Natural killer cell treated with Interleukin-12 subunit alpha and Interleukin-12 subunit beta and Interleukin-15 and Interleukin-18, amount 100 ng/mL, for 72 hours (primary cell): ENCODE data around the gene TMEM52. TPM values are rescaled to one million over a fixed set of nuclear protein-coding genes. Genes with fewer than 3 reads are reported as not detected.

Source experiments
- ATAC-seq, 2 donors: fragments of 150-1000 bp; cut with Tn5 transposase in 1 of 2; sonication (Bioruptor Pico), chemical (Tn5 transposase) in 1 of 2; 2 replicates each; pipeline ENCODE4 v1.10.0; 2021
- DNase-seq: peaks from one replicate; pipeline ENCODE4 v3.0.0; 2022; ENCODE audit warnings: low spot score
- H3K27ac Mint-ChIP-seq, 2 donors: 1 replicate in 1 of 2; 2 replicates in 1 of 2; pipeline ENCODE4 v1.8.0; 2022; ENCODE audit warnings: mixed read lengths in 2 of 2, mild to moderate bottlenecking in 1 of 2, moderate library complexity in 1 of 2
- H3K27me3 Mint-ChIP-seq, 2 donors: 1 replicate in 1 of 2; 2 replicates in 1 of 2; pipeline ENCODE4 v1.8.0; 2022; ENCODE audit warnings: mixed read lengths in 2 of 2
- H3K36me3 Mint-ChIP-seq: one replicate; pipeline ENCODE4 v1.8.0; 2022; ENCODE audit warnings: mixed read lengths
- H3K4me1 Mint-ChIP-seq, 2 donors: 1 replicate in 1 of 2; 2 replicates in 1 of 2; pipeline ENCODE4 v1.8.0; 2022; ENCODE audit warnings: low read depth in 2 of 2, mixed read lengths in 2 of 2, mild to moderate bottlenecking in 1 of 2
- H3K4me3 Mint-ChIP-seq: one replicate; pipeline ENCODE4 v1.8.0; 2022; ENCODE audit warnings: mixed read lengths
- H3K9me3 Mint-ChIP-seq: 2 replicates; pipeline ENCODE4 v1.8.0; 2022; ENCODE audit warnings: mixed read lengths
- total RNA-seq, 2 donors: library from RNA; stranded (reverse); gene quantifications; one replicate each; pipeline ENCODE4 v1.2.3, GENCODE V29; 2022

TMEM52 gene
- total RNA-seq, 2 donors from 2014 or later = 0.43 TPM; not detected in 1

- DNase-seq = no peak
- no peak for ATAC-seq
- Mint-ChIP-seq H3K4me1 (peaks cover 0 to 6% of the 10 kb centered on the region in 2 donors), H3K36me3 (no peaks in the 10 kb centered on the region), H3K27me3 (no peaks in the 10 kb centered on the region), H3K9me3 (no peaks in the 10 kb centered on the region), H3K27ac (no peak overlapping the region), H3K4me3 (no peak overlapping the region)
These were observed 1.8 kb upstream of the TMEM52 start for GRCh38 chr1:1920608-1921458.

GRCh38 chr1:1920057-1920607 is 1.1 kb upstream of the TMEM52 start:
- no peak overlapping the region for H3K4me3 Mint-ChIP-seq
- no peaks in the 10 kb centered on the region for H3K9me3 Mint-ChIP-seq
- no peaks in the 10 kb centered on the region for H3K27me3 Mint-ChIP-seq
- peaks cover 0 to 6% of the 10 kb centered on the region in 2 donors for H3K4me1 Mint-ChIP-seq
- DNase-seq (no peak), ATAC-seq (no peak)
- H3K27ac Mint-ChIP-seq = no peak overlapping the region
- H3K36me3 Mint-ChIP-seq = no peaks in the 10 kb centered on the region

- DNase-seq (peak; percentile 99), ATAC-seq (peak; percentile 94 to 96)
- Mint-ChIP-seq H3K27ac (no peak overlapping the region), H3K27me3 (no peaks in the 10 kb centered on the region), H3K9me3 (no peaks in the 10 kb centered on the region), H3K36me3 (no peaks in the 10 kb centered on the region), H3K4me1 (peaks cover 0 to 3% of the 10 kb centered on the region in 2 donors), H3K4me3 (peak overlapping the region; percentile 63)
These were observed 401 bp upstream of the TMEM52 start for GRCh38 chr1:1919304-1920056.

DNA sequence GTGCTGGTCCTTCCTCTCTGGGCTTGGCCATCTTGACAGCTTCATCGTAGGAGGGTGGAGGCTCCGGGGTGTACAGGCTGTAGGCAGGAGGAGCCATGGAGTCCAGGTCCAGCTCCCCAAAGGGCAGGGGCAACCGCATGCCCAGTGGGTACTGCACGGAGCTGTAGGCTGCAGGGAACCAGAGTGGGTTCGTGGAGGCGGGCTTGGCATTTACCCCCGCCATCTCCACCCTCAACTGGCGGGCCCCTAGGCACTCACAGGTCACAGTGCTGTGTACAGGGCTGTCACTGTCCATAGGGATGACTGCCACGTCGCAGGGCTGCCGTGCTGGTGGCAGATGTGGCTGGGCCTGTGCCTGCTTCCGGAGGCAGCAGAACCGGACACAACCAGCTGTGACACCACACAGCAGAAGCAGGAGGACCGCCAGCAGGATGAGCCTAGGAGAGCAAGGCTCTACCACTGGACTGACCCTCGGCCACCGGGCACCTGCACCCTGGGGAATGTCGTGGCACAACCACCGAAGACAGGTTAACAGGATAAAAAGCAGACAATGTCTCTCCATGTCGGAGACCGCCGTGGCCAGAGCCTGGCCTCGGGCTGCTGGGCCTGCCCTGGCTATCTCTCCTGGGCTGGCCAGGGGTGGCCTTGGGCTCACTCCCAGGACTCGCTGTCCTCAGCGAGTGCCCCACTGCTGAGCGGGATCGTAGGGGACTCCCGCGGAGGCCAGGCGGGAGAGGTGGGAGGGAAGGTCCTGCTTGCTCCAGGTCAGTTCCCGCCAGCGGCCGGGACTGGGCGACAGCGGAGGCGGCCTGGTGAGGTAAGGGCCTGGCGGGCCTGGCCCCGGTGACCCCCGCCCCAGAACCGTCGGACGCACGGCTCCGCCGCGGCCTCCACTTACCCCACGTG is 831 bp downstream of the TMEM52 start:
- no peaks in the 10 kb centered on the region for H3K27me3 Mint-ChIP-seq
- peak overlapping the region; percentile 36 for H3K4me3 Mint-ChIP-seq
- H3K4me1 Mint-ChIP-seq = peaks cover 0 to 5% of the 10 kb centered on the region in 2 donors
- no peaks in the 10 kb centered on the region for H3K9me3 Mint-ChIP-seq
- DNase-seq (no peak), ATAC-seq (no peak)
- no peaks in the 10 kb centered on the region for H3K36me3 Mint-ChIP-seq
- no peak overlapping the region for H3K27ac Mint-ChIP-seq

GRCh38 chr1:1917304-1917976 is 1.6 kb downstream of the TMEM52 start:
- no peak for DNase-seq
- ATAC-seq = no peak
- H3K4me3 Mint-ChIP-seq = peak overlapping the region; percentile 36
- H3K27me3 Mint-ChIP-seq = no peaks in the 10 kb centered on the region
- H3K4me1 Mint-ChIP-seq = peaks cover 0 to 5% of the 10 kb centered on the region in 2 donors
- H3K36me3 Mint-ChIP-seq = no peaks in the 10 kb centered on the region
- H3K27ac Mint-ChIP-seq = no peak overlapping the region
- H3K9me3 Mint-ChIP-seq = no peaks in the 10 kb centered on the region

DNA sequence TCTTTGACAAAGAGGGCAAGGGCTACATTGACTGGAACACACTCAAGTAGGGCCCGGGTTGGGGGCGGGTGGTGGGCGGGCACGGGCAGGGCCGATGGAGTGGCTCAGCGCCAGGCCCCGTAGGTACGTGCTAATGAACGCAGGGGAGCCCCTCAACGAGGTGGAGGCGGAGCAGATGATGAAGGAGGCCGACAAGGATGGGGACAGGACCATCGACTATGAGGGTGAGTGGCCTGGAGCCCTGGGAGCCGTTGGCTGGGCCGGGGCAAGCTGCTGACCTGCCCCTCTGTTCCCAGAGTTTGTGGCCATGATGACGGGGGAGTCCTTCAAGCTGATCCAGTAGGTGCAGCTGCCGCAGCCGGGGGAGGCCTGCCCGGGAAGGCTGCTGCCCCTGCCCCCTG is 2.2 kb downstream of the TMEM52 start:
- H3K27me3 Mint-ChIP-seq = no peaks in the 10 kb centered on the region
- no peaks in the 10 kb centered on the region for H3K9me3 Mint-ChIP-seq
- H3K4me3 Mint-ChIP-seq = no peak overlapping the region
- ATAC-seq (no peak), DNase-seq (no peak)
- peaks cover 0 to 5% of the 10 kb centered on the region in 2 donors for H3K4me1 Mint-ChIP-seq
- H3K36me3 Mint-ChIP-seq = no peaks in the 10 kb centered on the region
- H3K27ac Mint-ChIP-seq = no peak overlapping the region

DNA sequence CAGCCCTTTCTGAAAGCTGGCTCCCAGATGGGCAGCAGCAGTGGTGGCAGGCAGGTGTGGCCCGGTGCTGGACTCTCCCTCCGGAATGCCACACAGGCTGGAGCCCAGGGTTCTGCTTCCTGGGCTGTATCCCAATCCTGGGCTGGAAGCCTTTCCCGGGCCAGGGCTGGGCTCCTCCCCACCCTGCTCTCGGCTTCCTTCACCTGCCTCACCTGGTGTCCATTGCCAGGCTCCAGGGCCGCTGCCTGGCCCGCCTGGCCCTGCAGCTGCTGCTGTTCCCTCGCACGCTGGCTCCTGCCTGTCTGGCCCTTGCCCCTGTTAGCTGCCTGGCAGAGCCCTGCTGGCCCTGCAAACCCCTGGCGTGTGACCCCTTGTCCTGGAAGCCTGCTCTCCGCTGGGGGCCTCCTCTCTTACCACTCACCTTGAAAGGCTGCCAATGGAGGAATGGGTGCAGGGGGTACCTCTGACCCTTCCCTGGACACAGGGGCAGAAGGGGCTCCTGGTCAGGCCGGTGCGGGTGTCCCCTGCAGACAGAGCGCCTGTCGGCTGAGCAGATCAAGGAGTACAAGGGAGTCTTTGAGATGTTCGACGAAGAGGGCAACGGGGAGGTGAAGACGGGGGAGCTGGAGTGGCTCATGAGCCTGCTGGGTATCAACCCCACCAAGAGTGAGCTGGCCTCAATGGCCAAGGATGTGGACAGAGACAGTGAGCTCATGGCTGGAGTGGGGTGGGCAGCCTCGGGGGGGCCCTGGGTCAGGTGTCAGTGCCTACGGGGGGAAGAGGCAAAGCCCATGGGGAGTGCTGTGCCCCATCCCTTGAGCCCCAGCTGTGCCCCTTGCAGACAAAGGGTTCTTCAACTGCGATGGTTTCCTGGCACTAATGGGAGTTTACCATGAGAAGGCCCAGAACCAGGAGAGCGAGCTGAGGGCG is 2.9 kb downstream of the TMEM52 start:
- H3K27me3 Mint-ChIP-seq = no peaks in the 10 kb centered on the region
- no peaks in the 10 kb centered on the region for H3K9me3 Mint-ChIP-seq
- peaks cover 0 to 5% of the 10 kb centered on the region in 2 donors for H3K4me1 Mint-ChIP-seq
- no peak overlapping the region for H3K4me3 Mint-ChIP-seq
- no peak for DNase-seq
- ATAC-seq = no peak
- no peaks in the 10 kb centered on the region for H3K36me3 Mint-ChIP-seq
- no peak overlapping the region for H3K27ac Mint-ChIP-seq

DNA sequence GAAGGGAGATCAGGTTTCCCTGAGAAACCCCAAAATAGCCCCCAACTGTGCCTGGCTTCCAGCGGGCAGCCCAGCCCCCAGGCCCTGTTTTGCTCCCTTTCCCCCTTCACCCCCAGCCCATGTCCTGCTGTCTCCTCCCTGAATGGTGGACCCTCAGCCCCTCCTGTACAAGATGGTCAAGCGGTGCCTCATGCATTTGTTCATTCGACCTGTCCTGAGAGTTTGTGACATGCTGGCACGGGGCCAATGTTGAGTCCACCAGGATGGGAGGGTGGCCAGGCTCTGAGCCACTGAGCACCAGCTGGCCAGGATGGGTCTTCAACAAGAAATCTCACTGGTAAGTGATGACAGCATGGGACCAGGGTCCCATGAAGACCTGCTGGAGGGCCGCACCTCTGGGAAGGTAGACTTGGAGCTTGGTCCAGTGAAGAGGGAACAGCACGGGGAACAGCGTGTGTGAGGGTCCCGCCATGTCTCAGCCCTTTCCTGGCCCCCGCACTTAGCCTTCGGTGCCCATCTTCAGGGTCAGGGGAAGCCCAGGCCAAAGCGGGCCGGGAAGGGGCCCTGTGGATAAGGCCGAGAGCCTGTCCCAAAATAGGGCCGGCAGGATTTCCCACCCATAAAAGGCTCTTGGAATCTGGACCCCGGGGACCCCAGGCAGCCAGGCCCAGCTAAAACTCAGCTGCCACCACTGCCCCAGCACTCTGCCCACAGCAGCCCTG is 3.9 kb downstream of the TMEM52 start, which contains the start of gene CALML6:
Gene CALML6, plus strand, starts transcription at position 290 of the 722 bp plus-strand sequence. Its CDS starts 21 bp downstream, at position 311.
- Mint-ChIP-seq H3K4me3 (no peak within 1 kb of the TSS), H3K27ac (no peak within 1 kb of the TSS), H3K9me3 (no peaks in the 10 kb centered on the region), H3K36me3 (no peaks in the 10 kb centered on the region), H3K4me1 (peaks cover 4 to 8% of the 10 kb centered on the region in 2 donors), H3K27me3 (no peaks in the 10 kb centered on the region)
- ATAC-seq (no peak), DNase-seq (no peak)

DNA sequence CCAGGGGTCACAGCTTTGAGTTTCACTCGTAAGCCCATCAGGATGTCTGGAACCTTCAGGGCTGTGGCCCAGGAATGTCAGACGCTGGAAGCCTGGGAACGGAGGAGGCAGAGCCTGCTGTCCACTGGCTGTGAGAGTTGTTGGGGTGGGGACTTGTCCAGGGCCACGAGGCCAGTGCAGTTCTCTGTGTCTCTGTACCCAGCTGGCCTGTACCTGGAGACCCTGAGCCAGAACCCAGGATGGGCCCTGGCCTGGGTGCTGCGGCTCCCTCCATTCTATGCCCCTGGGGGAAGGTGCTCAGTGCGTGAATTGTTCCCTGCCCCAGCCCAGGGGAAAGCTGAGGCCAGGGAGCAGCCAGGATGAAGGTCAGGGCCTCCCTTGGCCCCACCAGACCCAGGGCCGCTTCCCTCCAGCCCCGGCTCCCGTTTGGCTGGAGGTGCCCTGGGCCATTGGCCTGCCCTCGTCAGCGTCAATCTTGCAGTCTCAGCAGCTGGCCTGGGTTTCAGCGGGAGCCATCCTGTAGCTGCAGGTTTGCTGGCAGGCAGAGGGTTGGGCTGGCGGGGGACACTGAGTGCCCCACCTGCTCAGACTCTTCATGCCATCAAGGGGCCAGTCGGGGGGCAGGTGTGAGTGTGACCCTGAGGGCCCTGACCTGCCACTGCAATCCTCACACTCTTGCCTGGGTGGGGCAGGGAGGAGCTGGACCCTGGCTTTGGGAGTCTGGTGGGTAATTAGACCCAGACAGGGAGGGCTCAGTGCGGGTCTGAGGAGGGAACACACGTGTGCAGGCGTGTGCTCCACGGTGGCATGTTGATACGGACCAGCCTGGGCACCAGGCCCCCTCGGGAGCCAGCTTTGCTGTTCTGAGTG is 4.7 kb downstream of the TMEM52 start:
- DNase-seq = no peak
- no peaks in the 10 kb centered on the region for H3K36me3 Mint-ChIP-seq
- H3K9me3 Mint-ChIP-seq = no peaks in the 10 kb centered on the region
- peaks cover 10% of the 10 kb centered on the region in 2 donors for H3K4me1 Mint-ChIP-seq
- H3K27ac Mint-ChIP-seq = no peak overlapping the region
- no peaks in the 10 kb centered on the region for H3K27me3 Mint-ChIP-seq
- no peak for ATAC-seq
- H3K4me3 Mint-ChIP-seq = no peak overlapping the region

GRCh38 chr1:1911350-1912041 is 7.6 kb downstream of the TMEM52 start:
- Mint-ChIP-seq H3K9me3 (no peaks in the 10 kb centered on the region), H3K27ac (no peak overlapping the region), H3K27me3 (no peaks in the 10 kb centered on the region), H3K36me3 (no peaks in the 10 kb centered on the region), H3K4me3 (peak overlapping the region; percentile 25), H3K4me1 (peaks cover 9 to 10% of the 10 kb centered on the region in 2 donors)
- DNase-seq (no peak), ATAC-seq (no peak)
